GM18868 (cell line): ENCODE data around the gene IQCH.

Source experiments
- ATAC-seq: cut with Tn5 transposase; IDR thresholded peaks from one replicate; pipeline ENCODE4 v1.9.1; 2021; ENCODE audit warnings: mild to moderate bottlenecking, moderate library complexity; ENCODE audit not compliant: unreplicated experiment

The IQCH gene

DNA sequence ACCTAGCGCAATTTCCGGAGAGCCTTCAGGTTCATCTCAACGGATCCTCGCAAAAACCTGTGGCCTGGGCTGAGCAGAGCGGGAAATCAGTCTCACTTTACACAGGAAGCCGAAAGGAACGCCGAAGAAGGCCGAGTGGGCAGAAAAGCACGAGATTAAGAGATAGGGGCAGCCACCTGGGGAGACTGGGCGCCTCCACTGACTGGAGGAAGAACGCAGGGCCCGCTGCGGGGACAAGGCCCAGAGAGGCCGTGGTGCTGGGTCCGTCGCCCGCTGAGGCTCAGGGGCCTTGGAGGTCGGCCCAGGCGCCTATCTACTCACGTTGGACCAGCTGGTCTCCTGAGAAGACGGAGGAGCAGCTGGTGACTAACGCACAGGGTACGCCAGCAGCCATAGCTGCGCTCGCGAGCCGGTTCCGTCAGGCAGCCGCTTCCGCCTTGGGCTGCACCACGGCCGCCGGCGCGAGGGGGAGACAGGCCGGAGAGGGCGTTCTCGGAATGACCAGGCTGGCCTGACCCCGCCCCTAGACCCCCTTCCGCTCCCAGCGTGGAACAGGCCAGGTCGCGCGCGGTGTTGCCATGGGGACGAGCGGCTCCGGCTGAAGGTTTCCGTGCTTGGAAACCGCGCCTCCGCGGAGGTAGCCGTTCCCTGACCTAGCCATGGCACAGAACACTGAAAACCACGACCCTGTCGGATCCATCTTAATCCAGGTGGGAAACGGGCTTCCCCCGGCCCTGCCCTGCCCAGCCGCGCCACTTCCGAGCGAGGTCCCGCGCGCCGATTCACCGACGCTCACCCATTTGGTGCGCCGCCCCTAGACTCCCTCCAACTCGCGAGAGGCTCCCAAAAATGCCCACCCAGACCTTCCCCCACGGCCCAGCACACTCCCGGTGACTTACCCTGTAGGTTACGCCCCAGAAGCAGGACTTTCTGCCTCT is at the start of gene IQCH, which contains the start of gene AAGAB:
TSS of gene IQCH (plus strand) at position 549 of the 938 bp plus-strand sequence. CDS start at position 660, 111 bp downstream.
TSS of gene AAGAB (minus strand) at position 424 of the 938 bp plus-strand sequence. CDS start at position 394, 30 bp downstream.
- ATAC-seq = peak; percentile 91

DNA sequence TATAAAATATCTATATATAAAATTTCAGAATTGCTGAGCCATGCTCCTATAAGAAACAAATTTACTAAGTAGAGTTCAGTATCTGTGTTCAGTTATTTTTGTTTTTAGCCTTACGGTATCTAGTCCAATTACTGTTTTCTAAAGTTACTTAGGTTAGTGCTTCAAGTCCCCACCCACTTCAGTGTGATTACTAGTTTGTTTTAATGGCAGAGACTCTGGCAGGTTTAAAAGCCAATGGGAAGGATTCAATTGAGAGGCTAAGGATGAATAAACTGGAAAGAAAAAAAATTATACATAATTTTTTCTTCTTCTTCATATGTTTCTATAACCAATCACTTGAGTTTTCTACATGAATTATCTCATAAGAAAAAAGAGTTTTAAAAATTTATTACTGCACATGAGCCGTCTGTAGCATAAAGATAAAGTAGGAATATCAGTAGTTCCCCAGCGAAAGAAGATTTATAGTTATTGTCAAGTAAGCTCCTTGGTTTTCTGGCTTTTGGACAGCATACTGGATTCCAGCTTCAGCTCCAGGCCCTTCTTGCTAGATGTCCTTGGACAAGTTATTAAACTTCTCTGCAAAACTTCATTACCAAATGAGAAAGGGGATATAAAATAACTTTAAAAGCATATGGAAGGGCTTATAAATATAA is 46.9 kb upstream of the IQCH start:
- ATAC-seq = no peak

DNA sequence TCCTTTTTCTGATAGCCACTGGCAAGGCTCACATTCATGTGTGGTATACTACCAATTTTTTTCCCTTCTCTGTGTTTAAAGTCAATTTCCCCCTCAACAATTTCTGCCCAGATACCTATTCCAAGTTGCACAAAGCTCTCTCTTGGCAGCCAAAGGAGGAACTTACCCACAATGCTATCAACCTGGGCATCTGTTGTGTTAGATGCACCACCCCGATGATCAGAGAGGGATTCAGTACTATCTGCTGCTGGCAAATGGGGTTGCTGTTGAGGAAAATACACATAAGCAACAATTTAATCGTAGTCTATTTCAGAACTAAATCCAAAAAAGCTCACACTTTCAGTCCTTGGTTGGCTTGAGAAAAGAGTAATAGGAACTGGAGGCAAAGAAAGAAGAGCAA is 46.2 kb upstream of the IQCH start:
- ATAC-seq = no peak

DNA sequence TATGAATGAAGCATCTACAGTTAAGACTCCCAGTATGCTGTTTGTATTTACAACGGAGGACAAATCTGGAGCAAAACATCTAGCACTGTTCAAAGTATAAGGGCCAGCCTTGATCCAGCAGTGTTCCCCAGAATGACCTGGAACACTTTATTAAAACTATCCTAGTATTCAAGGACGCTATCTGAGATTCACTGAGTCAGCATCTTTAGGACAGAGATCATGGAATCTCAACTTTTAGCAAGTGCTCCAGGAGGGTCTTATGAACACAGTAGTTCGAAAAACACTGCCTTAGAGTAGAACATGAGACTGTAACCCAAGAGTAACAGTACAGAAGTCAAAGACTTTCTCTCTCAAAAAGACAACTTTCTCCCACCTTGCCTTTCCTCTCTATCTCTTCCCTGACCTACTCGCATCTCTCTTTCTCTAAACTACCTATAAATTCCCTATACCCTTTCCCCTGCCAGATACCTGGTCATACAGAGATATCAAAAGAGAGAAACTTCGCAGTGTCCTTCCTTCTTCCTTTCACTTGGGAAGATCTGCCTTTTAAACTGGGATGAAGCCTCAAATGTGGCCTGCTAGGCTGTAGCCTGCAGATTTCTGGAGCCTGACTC is 43.9 kb upstream of the IQCH start:
- no peak for ATAC-seq

DNA sequence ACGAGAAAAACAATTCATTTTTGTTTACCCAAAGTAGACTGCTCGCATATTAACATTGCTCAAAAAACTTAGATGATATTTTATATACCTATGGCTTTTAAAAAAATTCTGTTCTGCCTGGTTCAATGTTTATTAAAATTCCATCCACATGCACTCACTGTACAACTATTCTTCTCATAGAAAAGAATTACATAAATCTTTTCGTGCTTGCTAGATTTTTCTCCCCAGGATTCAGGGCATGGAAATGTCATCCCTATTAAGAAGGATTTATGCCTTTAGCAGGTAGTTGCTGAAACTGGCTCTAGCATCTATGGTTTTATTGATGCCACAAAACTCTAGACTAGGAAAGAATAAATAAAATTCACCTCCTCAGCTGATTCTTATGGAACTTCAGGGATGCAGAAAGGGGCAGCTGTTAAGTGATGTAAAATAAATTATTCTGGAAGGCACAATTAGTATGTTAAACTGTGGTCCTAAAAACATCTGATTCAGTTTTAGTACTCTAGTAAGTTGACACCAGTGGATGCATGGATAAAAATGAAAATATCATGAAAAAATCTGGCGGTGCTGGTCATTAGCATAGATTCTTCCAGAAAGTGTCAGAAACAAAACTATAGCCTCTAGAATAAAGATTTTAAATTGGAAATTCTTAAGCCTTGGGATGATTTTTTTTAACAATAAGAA is 41.8 kb upstream of the IQCH start:
- ATAC-seq = no peak

- ATAC-seq = no peak
Observed at GRCh38 chr15:67215102-67215501, 39.5 kb upstream of the IQCH start.

GRCh38 chr15:67216859-67217258 is 37.7 kb upstream of the IQCH start:
- ATAC-seq = no peak

GRCh38 chr15:67218428-67218827 is 36.2 kb upstream of the IQCH start:
- no peak for ATAC-seq

GRCh38 chr15:67219288-67219687 is 35.3 kb upstream of the IQCH start:
- ATAC-seq = no peak

DNA sequence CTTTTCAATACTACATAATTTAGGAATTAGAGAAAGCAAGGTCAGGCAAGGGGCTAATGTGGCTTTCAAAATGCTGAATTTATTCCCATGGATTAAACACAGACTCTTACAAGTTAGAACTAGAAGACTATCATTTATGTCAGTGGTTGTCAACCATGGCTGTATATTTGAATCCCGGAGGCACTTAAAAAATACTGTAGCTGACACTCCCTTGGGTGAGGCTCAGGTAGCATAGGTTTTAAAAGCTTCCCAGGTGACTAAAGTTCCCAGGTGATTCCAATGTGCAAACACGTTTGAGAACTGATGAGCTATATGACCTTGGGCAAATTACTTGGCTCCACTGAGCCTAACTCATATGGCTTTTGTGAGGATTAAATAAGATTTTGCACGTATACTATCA is 29.7 kb upstream of the IQCH start:
- no peak for ATAC-seq

GRCh38 chr15:67225336-67225735 is 29.2 kb upstream of the IQCH start:
- no peak for ATAC-seq

DNA sequence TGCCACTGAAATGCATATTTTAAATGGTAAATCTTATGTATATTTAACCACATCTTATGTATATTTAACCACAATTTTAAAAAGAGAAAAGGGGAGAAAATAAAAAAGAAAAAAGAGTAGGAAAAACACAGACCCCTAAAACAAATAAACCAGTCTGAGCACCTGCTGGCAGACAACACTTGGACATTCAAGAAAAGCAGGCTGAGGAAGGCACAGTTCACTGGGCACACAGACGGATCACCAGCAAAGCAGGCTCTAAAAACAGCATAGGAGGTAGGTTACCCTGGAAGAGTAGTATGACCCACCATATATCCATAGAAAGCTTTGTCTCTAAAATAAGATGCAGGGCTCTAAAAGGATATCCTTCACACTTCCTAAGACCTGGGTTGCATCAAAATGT is 27.2 kb upstream of the IQCH start:
- no peak for ATAC-seq

DNA sequence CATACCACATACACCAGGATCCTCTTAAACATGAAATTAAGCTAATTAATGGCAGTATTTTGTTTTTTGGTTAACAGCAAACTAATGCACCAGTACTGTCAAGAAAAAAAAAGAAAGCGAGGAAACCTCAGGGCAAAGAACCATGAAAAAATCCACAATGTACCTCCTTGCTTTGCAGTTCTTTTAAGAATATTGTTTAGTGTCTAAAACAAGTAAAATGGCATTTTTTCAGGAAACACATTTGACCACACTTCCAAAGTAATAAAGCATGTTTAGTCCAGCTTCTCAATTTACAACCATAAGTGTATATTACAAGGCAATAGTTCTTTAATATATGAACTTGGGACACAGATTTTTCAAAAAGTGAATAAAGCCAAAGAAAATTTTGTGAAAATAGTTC is 26.7 kb upstream of the IQCH start:
- no peak for ATAC-seq

DNA sequence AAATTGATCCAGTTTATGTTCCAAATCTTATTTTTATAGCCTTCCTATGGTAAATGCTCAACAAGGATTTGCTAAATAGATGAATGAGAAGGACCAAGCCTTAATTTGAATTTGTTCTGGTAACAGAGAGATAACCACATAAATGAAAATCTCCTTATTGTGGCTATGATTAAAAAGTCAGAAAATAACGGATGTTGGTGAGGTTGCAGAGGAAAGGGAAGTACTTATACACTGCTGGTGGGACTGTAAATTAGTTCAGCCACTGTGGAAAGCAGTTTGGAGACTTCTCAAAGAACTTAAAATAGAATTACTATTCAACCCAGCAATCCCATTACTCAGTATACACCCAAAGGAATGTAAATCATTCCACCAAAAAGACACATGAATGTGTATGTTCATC is 26.3 kb upstream of the IQCH start:
- ATAC-seq = no peak

DNA sequence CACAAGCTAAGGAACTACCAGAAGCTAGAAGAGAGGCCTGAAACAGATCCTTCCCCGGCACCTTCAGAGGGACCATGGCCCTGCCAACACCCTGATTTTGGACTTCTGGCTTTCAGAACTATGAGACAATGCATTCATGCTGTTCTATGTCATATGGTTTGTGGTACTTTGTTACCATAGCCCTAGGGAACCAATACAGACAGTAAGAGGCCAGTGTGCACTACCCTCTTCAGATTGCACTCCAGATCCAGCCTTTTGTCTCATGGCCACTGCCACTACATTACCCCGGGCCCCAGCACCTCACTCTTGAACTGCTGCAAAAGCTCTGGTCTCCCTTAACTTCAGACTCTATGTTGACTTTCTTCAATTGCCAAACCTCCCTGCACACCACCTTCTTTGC is 24.1 kb upstream of the IQCH start:
- ATAC-seq = no peak

- no peak for ATAC-seq
Observed at GRCh38 chr15:67232591-67232990, 22.0 kb upstream of the IQCH start.

DNA sequence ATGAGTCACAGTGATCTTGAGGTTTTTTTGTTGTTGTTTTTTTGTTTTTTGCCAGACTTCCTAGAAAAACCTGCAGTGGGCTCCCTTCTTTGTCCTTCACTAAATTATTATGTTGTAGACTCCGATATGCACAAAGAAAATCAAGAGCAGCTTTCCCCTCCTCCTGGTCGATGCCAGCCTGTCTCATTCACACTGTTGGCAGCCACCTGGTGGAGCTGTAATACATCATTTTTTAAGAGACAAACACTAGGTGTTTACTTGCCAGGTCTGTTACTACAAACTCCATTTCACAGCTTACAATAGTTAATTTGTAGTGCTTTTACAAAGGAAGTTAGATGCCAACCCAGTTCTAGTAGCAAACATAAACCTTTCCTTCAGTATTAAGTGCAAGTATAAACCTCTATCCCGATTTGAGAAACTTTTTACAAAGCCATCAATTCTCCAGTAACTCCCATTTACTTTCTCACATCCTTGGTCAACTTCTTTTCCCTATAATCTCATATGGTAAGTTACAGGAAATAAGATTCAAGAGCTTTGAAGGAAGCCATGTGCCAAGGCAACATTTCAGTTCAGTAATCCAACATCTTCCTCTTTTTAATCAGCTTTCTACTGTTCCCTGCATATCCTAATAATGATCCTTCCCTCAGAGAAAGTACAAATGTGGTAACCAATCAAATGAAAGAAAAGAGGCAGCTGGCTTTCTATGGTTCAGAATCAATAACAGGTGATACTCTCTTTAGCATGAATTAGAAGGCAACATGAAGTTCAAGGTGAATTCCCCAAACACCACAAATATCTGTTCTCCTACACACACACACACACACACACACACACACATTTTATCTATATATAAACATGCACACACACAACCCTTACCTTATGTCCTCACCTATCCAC is 14.1 kb upstream of the IQCH start:
- no peak for ATAC-seq

GRCh38 chr15:67241132-67241855 is 13.3 kb upstream of the IQCH start:
- ATAC-seq = peak; percentile 88

DNA sequence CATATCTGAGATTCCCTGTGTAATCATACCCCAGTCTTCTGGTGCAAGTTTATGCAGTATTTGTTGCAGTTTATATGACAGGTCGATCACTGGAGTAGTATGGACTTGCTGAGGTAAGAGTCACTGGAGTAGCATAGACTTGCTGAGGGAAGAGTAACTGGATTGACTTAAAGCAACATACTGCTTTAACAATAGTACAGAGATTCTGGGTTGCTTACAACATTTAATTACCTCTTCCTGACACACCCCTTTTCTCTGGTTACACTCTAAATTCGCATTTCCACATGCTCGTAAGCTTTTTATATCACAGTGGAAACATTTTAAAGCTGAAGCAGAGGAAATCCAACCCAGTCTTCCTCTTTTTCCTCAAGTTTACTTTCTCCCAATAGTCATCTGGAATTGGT is 11.9 kb upstream of the IQCH start:
- ATAC-seq = no peak
